NK-92 (cell line): ENCODE results near the gene PRRT1.
"Not testable (repeated sequence)": the region's sequence is repeated elsewhere in the genome, so short reads cannot be mapped to it uniquely, and the experiment has no call there.

ENCODE experiments used
- DNase-seq: peaks from one replicate; lab custom pipeline; 2025; ENCODE audit not compliant: unreplicated experiment; lab: John Stamatoyannopoulos, UW

The PRRT1 gene

DNA sequence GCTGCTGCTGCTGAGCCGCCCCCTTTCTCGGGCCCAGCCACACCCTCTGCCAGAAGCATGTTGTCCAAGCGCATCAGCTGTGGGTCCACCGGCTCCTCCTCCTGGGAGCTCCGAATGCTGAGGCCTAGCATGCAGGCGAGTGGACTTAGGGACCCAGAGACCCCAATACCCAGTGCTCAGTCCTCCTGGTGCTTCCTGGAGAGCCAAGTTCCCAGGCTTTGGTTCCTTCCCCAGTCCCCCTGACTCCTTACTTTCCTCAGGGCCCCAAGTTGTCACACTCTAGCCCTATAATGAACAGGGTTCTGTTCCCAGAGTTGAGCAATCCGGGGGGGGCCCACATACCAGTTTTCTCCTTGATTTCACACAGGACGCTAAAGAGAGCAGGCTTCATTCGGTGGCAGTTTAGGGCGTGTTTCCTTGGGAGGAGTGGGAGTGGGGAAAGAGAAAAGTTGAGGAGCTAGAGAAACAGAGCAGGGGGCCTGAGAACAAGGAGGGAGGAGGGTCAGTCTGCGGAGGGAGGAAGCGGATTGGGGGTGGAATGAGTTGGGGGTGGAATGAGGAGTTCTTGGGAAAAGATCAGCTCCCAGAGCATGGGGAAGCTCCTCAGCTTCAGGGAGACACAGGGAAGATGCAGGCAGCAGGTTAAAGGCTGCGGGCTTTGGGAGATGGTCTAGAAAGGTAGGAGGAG, 36.8 kb upstream of the PRRT1 start:
- DNase-seq: no peak

DNA sequence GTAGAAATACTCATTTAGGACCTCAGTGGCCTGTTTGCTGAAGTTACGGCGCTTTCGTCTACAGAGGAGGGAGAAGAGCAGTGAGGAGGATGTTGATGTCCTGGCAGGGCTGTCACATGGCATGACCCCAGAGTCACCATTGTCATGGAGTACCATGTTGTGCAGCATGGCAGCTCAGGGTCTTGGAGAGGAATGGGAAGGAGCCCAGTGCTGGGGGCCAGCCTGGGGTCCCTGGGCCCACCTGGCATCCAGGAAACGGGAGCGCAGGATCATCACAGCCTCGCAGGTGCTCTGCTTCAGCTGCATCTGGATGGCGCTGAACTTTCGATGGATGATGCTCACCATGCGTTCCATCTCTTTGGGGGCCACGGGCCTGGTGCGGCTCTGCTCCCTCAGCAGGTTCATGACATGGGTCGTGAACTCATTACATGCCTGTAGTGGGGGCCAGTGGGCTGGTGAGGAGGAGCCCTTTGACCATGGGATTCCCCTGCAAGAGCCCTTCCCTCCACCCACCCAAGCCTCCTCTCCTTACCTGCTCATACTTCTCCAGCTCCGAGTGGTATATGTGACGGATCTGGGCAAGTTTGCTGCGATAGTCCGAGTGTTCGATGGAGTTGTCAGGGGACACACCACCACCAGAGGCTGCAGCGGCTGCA, 36.1 kb upstream of the PRRT1 start:
- not testable (repeated sequence) for DNase-seq

DNA sequence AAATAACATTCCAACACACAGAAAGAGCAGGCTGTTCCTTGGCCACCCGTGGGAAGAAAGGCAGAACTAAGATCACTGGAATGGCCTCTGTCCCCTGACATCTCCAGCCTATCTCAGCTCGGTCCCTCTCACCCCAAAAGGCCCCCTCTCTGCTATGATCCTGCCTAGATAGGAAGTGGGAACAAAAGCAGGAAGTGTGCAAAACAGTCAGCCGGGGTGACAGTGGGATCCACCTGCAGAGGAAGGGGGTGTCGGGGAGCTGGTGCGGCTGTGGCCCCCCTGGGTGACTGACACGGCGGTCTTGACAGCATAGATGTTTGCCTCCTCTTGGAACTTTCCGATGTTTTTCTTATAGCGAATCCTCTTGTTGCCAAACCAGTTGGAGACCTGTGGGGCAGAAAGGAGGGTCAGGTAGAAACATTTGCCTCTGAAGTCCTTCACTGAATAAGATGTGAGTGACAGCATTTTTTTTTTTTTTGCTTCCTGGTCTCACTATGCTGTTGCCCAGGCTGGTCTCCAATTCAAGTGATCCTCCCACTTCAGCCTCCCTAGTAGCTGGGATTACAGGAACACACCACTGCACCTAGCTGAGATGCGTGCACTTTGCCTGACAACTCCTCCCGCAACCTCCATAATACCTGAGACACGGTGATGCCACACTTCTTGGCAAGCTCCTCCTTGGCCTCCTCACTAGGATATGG, 35.4 kb upstream of the PRRT1 start:
- DNase-seq: no peak

DNA sequence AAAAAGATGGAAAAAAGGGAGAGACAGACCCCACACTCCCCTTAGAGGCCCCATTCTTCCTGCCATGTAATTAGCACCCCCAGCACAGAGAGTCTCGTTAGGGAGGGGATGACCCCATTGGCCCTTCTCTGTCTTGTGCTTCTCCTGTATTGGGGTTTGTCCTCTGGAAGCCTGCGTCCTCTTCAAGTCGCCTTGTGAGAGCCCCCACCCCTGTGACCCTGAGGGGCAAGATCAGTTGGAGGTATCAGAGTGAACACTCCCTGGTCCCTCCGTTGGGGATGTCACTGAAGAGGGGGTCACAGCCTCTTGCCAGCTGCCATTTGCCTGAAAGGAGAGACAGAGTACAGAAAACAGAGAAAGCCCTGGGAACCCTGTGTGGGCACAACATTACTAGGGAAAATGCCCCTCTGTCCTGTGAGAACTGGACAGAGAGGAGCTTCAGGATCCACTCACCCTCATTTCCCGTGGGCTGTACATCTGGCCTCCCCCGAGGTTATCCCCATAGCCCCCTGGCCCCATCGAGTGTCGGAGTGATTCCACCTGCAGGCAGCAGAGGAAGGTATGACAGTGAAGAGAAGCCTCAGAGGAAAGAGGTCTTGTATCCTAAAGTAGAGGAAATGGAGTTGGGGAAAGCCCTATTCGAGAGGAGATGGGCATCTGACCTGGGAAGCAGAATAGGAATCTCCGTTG, 34.6 kb upstream of the PRRT1 start:
- not testable (repeated sequence) for DNase-seq

DNA sequence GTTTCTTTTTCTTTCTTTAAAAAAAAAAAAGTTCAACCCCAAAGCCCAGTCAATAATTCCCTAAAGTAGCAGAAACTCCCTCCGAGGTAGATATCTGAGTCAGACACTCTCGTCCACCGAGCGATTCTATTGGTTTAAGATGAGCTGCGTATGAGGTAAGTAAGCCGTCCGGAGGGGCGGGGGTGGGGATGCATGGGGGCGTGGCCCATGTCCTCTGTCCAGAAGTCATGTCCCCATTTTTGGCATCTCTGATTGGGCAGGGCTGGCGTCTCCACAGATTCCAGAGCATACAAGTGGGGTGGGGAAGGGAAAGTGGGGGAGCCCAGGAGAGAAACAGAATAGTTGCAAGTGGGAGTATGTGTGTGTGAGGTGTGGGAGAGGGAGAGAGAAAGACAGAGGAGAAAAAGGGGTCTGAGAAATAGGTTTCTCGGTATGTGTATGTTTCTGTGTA, 34.0 kb upstream of the PRRT1 start:
- DNase-seq: not testable (repeated sequence)

DNA sequence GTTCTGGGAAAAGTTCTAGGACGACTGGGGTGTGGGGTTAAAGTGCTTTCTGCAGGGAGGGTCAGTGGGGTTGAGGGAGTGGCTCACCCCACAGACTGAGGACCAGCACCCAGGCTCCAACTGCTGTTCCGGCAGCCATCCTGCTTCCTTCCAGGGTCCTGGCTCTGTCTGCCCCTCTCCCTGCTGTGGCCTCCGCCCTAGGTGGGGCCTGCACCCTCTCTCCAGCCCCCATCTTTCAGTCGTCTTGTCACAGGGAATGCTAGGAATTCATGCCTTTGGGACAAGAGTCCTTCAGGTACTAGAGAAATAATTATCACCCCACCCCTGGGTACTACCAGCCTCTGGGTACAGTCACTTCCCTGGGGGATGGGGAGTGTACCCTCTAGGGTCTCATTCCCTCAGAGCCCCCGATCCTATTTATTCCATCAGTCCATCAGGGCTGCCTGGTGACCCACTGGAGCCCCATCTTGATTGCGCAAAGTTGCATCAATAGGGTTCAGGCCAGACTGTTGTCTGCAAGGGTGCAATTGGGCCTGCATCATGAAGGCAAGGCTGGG, 32.4 kb upstream of the PRRT1 start, which contains the start of gene AGER:
AGER (minus strand) TSS at position 170 of the 557 bp plus-strand sequence; CDS start at position 139, 31 bp downstream.
- DNase-seq: no peak

DNA sequence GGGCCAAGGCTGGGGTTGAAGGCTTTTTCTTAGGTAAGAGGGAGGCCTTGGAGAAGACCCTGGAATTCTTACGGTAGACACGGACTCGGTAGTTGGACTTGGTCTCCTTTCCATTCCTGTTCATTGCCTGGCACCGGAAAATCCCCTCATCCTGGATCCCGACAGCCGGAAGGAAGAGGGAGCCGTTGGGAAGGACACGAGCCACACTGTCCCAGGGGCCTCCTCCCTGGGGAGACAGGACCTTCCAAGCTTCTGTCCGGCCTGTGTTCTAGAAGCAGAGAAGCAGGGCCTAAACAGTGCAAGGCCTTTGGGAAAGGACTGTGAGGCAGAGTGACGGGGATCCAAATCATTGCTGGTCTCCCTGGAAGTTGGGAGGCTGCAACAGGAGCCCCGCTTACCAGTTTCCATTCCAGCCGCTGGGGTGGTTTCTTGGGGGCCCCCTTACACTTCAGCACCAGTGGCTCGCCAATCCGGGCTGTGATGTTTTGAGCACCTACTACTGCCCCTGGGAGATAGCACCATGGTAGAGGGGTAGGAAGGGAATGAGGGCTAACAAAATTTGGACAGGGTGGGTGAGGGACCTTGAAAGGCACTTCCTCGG, 31.8 kb upstream of the PRRT1 start:
- no peak for DNase-seq

DNA sequence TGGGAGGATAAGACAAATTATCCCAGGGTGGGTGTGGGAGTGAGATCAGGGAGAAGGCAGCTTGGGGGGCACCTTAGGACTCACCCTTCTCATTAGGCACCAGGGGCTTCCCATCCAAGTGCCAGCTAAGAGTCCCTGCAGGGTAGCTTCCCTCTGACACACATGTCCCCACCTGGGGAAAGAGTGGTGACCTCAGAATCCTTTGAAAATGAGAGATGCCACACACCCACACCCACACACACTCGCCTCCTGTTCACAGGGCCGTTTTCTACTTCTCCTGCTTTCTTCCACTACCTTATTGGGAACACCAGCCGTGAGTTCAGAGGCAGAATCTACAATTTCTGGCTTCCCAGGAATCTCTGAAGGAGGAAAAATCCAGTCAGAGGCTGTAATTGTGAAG, 31.3 kb upstream of the PRRT1 start:
- DNase-seq: no peak

DNA sequence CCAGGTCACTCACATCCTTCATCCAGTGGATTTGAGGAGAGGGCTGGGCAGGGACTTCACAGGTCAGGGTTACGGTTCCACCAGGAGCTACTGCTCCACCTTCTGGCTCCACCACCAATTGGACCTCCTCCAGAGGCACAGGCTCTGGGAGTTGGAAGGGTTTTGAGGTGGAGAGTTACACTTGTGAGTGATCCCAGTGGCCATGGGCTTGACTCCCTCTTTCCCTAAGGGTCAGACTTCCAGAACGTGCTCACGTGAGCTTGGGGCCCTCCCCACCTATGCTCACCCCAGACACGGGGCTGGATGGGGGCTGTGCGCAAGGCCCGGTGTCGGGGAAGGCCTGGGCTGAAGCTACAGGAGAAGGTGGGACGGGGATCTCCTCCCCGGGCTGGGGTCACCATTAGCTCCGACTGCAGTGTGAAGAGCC, 30.8 kb upstream of the PRRT1 start:
- no peak for DNase-seq

DNA sequence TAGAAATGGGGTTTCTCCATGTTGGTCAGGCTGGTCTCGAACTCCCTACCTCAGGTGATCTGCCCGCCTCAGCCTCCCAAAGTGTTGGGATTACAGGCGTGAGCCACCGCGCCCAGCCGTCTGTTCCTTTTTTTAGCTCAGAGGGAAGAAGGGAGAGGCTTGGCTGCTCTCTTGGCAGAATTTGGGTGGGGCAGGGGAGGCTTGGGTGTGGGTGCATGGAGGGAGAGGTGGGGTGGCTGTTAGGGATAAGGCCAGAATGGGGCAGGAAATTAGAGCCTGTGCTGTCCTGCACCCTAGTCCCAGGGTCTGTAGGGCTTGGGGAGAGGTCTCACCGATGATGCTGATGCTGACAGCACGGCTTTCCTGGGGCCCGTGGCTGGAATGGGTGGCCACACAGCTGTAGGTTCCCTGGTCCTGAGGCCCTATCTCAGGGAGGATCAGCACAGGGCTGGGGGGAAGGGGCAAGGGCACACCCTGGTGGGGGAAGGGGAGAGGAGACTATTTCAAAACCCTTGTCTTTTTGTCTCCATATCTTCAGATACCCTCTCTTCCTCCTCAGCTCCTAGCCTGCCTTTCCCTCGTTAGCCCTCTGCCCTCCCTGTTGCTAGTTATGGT, 30.3 kb upstream of the PRRT1 start:
- no peak for DNase-seq

DNA sequence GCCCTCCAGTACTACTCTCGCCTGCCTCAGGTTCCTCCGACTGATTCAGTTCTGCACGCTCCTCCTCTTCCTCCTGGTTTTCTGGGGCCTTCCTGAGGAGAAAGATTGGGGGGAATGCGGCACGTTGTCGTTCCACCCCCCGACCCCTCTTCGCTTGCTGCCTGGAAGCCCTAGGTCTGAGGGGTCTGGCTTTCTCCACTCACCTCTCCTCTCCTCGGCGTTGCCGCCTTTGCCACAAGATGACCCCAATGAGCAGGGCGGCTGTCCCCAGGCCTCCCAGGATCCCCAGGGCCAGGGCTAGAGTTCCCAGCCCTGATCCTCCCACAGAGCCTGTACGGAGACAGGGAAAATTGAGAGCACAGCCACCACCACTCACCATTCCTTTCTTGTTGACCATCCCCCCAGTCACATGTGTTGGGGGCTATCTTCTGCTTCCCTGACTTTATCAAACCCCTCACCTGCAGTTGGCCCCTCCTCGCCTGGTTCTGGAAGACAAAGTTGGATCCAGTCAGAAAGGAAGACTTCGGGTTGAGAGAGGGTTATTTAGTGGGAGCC, 29.5 kb upstream of the PRRT1 start:
- DNase-seq: no peak

DNA sequence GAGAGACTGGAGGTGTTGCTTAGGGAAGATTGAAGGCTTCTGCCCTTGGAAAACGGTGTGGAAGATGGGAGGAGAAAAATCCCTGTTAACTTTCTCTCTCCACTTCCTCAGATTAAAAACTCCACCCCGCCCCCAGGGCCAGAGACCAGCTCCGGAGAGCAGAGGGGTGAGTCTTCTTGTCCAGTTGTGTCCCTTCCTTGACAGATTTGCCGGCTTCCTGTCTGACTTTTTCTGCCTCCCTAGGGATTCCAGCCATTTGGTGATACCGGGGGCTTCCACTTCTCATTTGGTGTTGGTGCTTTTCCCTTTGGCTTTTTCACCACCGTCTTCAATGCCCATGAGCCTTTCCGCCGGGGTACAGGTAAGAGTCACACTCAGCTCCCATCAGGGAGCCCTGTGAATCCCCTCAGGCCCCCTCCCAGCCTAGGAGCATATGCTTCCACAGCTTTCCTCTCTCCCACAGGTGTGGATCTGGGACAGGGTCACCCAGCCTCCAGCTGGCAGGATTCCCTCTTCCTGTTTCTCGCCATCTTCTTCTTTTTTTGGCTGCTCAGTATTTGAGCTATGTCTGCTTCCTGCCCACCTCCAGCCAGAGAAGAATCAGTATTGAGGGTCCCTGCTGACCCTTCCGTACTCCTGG, 28.1 kb upstream of the PRRT1 start:
- no peak for DNase-seq

DNA sequence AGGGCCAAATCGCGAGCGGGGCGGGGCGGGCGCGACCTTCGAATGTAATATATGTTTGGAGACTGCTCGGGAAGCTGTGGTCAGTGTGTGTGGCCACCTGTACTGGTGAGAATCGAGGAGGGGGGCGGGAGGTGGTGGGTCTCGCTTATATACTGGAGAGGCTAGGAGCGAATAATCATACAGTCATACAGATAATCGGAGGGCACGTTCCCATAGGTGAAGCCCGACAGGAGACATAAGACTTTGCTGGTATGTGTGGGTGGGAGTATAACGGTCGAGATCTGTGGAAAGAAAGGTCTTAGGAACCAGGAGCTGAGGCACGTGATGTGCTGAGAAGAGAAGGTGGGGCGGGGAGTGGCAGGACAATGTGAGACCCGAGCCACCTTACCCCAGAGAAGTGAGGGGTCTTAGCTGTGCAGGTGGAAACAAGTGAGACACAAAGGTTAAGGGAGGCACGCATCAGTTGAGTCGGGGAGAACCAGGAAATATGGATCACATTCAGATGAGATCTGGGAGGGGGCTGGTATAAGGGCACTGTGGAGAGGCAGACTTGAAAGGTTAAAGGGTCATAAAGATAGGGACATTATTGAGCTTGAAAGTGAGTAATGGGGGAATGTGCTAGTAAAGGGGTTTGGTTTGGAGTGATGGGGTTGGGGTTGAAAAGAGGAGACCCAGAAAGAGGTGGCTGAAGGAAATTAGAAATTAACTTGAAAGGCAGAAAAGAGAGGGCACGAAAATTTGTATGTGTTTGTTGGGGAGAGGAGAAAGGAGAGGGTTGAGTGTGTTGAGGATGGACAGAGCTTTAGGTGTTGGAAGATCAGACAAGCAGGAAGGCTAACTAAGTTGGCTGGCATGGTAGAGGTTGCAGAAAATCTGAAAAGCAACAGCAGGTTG, 27.1 kb upstream of the PRRT1 start:
- DNase-seq: no peak

DNA sequence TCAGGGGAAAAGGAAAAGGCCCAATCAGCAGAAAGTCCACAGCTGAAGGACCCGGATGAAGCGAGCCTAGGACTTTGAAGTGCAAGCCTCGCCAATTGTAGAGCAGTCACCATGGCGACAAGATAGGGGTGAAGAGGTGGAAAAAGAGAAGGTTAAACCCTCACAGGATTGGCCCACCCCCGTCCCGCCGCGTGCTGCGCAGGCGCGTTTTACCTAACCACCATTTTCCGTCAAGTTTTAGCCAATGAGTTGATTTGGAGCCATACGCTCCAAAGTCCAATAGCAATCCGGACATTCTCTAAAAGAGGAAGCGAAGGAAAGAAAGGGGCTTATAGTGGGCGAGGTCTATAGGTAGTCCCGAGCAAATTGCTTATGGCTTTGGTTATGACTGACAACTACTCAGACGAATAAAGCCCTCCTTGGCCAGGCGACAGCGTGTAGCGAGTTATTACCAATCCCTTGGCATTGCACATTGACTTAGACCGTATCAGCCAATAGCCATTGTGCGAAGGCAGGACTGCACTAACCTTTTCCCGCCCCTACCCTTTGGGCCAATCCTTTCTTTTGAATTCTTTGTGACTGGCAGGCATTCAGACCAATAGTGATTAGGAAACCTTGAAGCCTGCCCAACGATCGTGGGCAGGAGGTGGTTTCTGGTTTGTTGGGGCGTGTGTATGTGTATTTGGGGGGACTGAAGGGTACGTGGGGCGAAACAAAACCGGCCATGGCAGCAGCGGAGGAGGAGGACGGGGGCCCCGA, 26.2 kb upstream of the PRRT1 start, which contains the start of gene RNF5:
RNF5 (plus strand) TSS at position 618 of the 759 bp plus-strand sequence; CDS start at position 725, 107 bp downstream.
- DNase-seq: peak; percentile 78

DNA sequence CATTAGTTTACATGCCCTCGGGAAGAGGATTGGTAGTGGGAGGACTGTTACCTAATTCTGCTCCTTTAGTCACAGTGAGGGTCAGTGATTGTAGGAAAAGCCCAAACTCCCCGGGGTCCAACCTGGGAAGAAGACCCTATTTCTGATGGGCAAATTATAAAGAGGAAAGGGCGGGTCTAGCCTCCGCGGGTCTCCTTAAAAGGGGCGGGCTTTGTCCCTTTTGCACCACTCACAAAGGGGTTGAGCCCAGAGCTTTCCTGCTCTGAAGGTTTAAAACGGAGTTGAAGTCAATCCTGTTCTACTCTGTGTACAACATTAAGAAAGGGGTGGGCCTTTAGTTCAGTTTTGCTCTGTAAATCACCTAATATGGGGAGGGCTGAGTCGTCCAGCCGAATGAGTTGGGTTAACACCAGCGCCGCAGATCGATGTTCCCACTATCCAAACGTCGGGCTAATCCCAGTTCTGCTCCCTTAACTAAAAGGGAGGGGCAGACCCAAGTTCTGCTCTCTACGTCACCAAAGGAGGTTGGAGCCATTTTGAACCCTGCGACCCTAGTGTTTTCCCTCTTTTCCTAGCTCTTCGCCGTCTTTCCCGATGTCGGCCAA, 25.5 kb upstream of the PRRT1 start:
- DNase-seq: no peak

DNA sequence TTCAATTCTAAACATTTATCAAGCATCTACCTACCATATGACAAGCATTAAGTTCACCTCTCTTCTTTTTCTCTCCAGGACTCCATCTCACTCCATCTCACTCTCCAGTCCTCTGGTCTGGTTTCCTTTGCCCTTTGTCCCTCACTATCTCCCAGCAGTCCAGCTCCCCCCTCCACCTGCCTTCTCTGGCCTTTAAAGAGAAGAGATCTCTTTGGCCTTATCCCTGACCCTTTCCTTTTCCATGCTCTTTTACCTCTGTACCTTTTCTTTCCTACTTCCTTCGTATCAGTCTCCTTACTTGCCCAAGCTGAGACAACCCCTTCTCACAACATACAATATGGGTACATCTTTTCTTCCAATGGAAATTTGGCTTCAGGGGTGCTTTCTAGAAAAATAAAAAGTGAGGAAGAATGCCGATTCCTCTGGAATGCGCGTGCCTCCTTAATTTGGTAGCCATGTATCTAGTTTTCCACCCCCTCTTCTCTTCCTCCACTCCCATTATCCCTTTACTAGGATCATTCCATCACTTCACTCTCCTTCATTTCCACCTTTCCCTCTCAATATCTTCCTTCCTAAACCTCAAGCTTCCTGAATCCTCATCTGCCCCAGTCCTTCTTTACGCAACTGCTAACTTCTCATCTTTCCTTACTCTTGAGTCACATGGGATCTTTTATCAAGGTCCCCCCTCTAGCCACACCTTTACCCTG, 24.9 kb upstream of the PRRT1 start:
- no peak for DNase-seq
